Dedifferentiated amniotic fluid mesenchymal stem cell (primary cell): ENCODE results near the gene NPTN.
"Not testable (repeated sequence)": the region's sequence is repeated elsewhere in the genome, so short reads cannot be mapped to it uniquely, and the experiment has no call there.

Experiments used
- DNase-seq: peaks from one replicate; pipeline ENCODE4 v3.0.0-alpha.2; 2016; ENCODE audit errors: extremely low spot score

Gene NPTN

GRCh38 chr15:73600413-73601335, 32.5 kb downstream of the NPTN start:
- no peak for DNase-seq

DNA sequence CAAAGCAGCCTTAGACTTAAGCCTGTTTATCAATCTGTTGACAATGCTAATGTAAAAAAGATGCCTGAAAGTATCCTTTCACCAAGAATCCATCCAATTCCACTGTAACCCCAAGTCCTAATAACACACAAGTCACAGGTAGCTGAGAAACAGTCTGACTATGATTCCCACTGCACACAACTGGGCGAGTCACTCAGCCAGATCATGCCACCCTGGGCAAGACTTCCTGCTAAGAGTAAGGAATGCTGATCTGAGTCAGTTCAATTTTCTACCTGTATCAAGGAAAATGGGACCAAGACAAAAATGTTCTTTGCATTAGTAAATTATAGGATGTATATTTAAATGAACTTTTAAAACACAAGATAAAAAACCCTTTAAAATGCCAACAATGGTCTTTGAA, 33.3 kb downstream of the NPTN start:
- DNase-seq, result no peak

GRCh38 chr15:73598530-73599160, 34.5 kb downstream of the NPTN start:
- DNase-seq, result peak; percentile 24

GRCh38 chr15:73597036-73597638, 36.1 kb downstream of the NPTN start:
- DNase-seq, result no peak

DNA sequence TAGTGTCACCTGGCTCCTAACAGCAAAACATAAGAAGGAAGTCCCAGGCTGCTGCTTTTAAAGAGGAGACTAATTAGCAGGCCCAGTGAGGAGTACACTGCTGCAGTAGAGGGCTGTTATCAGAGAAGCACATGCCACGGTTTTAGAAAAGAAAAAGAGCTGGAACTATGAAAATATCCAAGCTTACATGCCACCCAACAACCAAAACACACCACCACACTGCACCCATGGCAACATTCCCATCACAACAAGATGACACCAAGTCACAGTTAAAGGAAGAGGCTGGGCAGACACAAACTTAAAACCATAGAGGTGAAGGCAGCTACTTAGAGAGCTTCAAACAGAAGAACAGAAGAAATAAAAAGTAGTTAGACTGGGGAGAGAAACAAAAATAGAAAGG, 37.0 kb downstream of the NPTN start:
- DNase-seq, result no peak

GRCh38 chr15:73594109-73594508, 39.1 kb downstream of the NPTN start:
- DNase-seq, result no peak

DNA sequence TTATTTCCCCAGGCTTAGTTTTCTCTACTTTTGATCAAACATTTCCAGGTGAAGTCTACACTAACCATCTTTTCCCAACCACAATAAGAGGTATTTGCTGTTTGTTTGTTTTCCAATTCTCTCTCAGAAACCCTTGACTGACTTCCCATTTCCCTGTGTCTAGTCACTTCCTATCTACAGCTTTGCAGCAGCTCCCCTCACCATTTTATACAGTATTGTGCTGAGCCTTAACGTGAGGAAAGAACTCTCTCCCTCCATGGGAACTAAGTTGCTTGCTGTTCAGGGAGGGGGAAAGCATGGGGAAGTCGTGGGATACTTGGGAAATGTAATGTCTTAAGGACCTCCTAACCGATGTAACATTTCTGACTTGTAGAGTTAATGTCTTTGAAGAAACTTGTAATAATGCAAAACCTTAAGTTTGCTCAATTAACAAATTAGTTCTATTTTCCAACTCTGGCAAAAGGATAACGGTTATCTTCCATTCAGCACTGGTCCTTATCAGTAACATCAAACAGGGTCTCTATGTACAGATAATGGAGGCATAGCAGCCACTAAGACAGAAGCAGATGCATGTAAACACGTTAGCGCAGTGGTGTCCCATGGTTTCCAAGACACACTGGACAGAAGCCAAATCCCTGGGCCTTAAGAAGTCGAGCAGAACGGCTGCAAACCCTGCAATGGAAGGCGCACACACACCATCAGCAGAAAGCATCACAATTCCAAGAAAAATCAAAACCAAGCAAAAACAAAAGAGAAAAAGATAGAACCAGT, 39.7 kb downstream of the NPTN start:
- no peak for DNase-seq

DNA sequence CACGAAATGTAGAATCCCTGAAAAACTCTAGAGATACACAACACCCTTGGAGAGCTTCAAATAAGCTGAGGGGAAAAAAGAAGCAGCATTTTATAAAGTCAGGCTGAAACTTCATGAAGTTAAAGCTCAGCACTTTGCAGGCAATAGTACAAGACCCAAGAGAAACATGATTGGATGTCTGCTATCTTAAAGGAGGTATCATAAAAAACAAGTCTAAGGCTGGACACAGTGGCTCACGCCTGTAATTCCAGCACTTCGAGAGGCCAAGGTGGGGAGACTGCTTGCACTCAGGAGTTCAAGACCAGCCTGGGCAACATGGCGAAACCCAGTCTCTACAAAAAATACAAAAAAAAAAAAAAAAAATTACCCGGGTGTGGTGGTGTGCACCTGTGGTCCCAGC, 42.9 kb downstream of the NPTN start:
- no peak for DNase-seq

GRCh38 chr15:73589766-73590165, 43.4 kb downstream of the NPTN start:
- no peak for DNase-seq

DNA sequence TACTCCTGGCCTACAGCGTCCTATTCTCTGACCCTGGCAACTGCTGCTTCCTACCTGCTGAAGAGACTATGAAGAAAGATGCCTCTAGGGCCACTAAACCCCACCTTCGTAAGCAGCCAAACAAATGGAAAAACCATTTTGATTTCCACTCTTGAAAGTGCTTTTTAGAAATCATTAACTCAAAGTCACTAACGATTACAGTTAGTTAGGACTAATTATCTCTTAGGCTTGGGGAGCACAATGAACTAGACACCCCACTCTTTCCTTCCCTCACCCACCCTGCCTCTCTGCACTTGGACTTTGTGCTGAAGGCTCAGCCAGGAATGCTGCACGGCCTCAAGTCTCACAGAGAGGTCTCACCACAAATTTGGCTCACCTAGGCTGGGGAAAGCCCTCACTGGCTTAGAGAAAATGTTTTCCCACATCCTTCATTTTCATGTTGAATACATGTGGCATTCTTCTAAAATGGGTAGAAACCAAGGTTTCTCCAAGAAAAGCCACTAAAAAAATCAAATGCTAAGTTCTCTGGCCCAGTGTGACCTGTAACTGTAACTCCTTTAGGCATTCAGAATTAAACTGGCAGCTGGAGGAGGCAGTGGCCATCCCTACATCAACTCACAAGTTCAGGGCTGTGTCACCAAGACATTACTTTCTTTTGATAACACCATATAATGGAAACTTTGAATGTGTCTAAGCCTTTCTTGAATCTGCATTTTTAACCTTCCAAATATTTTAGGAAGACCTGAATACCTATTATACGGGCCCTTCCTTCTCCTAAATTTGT, 47.1 kb downstream of the NPTN start:
- no peak for DNase-seq

DNA sequence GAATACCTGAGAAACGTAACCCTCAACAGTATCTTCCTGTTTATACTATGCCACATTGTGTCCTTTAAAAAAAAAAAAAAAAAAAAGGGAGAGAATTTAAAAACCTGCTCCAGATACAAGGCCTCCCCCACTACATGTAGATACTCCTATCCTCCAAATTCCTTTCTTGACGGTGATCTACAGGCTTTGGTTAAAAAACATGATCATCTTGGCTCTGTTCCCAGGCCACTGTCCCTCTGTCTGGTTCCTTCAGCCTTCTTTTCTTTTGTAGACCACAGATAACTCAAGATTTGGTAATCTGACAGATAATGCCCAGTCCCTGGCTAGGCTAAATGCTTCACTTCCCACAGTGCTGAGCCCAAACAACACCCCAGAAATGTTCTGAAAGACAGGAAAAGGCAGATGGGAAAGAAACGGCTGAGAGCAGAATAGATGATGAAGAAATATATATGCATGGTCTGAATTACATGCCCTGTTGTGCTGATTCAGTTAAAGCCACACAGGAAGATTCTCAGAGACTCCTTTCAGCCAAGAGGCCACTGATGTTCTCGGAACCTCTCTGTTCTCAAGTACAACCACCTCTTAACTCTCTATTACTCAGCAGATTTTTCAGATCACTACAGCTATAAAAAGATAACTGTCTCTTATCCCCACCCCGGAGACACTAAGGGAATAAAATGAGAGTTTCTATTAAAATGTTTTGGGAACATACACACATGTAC, 48.3 kb downstream of the NPTN start:
- no peak for DNase-seq

DNA sequence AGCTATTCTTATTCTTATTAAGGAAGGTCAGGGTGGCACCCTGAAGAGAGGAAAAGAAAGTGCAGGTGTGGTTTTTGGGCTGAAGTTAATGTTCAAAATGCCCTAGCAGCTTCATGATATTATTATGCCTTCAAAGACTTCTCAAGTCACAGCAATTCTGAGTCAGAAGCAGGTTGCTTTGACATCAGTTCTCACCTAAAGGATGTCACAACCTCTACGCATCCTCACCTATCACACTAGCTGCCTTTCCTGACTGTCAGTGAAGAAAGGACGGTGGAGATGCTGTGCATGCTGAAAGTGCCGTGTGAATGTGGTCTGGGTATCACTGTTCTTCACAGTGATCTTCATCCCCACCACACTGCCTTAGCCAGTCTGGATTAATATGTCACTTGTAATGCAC, 49.6 kb downstream of the NPTN start:
- DNase-seq, result no peak

- no peak for DNase-seq
Observed at GRCh38 chr15:73582851-73583379, 50.3 kb downstream of the NPTN start.

GRCh38 chr15:73578026-73578425, 55.2 kb downstream of the NPTN start:
- DNase-seq, result no peak

DNA sequence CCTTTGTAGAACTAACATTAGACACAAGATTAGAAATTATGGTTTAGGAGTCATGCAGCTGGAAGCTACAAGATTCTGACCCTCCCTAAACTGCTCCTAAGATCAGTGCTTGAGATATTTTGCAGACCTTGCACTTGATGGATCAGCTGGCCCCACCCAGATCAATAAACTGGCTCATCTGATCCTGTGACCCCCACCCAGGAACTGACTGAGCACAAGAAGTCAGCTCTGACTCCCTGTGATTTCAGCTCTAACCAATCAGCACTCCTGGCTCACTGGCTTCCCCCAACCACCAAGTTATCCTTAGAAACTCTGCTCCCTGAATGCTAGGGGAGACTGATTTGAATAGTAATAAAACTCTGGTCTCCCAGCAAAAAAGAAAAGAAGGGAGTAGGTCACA, 55.6 kb downstream of the NPTN start:
- not testable (repeated sequence) for DNase-seq

GRCh38 chr15:73575636-73576247, 57.4 kb downstream of the NPTN start:
- no peak for DNase-seq

DNA sequence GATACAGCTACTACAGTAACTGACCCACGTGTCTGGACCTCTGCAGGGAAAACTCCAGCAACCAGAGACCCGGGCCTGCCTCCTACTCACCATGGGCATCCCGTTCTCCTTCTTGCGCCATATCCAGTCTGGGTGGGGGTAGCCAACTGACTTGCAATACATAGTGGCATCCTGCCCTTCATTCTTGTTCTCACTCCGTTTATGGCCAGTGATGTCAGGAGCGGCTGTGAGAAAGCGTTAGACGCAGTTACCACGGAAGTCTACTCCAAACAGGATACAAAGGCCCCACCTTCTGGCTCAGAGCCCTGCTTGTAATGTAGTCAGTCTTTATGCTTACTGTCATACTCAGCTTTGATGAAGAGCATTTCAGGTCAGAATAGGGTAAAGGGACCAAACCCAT, 59.6 kb downstream of the NPTN start:
- no peak for DNase-seq

DNA sequence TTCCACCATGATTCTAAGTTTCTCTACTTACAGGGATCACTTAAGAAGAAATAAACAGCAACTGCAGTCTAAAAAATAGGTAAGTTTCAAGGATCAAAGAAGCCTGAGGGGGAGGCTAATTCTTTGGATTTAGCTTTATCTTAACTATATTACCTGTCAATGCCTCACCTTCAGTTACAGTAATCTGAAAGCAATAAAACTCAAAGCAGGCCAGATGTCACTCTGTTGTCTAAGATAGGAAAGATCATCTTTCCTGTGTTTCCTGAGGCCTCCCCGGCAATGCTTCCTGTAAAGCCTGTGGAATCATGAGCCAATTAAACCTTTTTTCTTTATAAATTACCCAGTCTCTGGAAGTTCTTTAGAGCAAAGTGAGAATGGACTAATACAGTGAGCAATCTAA, 60.2 kb downstream of the NPTN start:
- no peak for DNase-seq

DNA sequence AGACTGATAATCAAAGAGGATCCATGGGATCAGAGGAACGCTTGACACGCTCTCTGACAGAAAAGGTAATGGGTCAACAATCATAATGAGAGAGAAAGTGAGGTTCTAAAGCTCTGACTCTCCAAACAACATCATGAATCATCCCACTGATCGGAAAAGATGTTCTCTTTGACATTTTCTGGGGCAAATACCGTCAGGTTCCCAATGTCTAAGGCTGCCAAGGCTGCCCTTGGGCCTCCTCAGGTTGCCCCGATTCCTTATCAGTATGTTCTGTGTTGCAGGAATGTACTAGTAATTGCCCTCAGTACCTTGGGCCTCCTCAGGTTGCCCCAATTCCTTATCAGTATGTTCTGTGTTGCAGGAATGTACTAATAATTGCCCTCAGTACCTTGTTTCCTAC, 60.9 kb downstream of the NPTN start:
- DNase-seq, result no peak

DNA sequence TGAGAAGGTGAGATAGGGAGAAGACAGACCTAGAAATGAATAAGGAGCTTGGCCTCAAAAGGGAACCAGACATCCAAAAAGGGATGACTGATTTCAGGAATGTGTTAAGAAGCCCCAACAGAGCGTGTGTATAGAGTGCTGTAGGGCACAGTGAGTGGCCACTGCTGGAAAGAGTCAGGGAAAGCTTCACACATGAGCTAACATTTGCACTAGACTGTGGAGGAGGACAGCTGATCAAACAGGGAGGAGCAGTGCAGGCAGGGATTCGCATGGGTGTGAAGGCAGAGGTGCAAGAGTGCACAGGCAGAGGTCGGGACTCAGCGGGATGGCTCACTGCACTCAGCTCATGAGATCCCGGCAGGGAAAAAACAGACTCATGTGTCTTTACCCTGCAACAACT, 61.8 kb downstream of the NPTN start:
- DNase-seq, result no peak
